GM18505 (cell line): Measurements from ENCODE around the gene WWC2.
"Not testable (repeated sequence)": the region's sequence is repeated elsewhere in the genome, so short reads cannot be mapped to it uniquely, and the experiment has no call there.

Experiments used
- ATAC-seq: cut with Tn5 transposase; IDR thresholded peaks from one replicate; pipeline ENCODE4 v1.9.1; 2021; ENCODE audit not compliant: unreplicated experiment
- POLR2A ChIP-seq: IDR thresholded peaks from 4 replicates; pipeline ENCODE4 v1.6.1; 2011; ENCODE audit warnings: borderline replicate concordance; ENCODE audit not compliant: insufficient read depth, insufficient read length; ENCODE audit errors: extremely low read depth

Gene WWC2

GRCh38 chr4:183139972-183140570, 41.0 kb downstream of the WWC2 start:
- ATAC-seq, result no peak
- TF ChIP-seq POLR2A, result no peak

GRCh38 chr4:183140911-183141320, 41.9 kb downstream of the WWC2 start:
- ATAC-seq, result no peak
- TF ChIP-seq POLR2A, result no peak

- TF ChIP-seq POLR2A, result no peak
Observed at GRCh38 chr4:183141997-183142396, 42.9 kb downstream of the WWC2 start.

GRCh38 chr4:183142571-183143550, 43.8 kb downstream of the WWC2 start:
- ATAC-seq, result no peak
- no peak for TF ChIP-seq POLR2A

More at GRCh38 chr4:183141997-183142396, 42.9 kb downstream of the WWC2 start:
- no peak for ATAC-seq

GRCh38 chr4:183144787-183145186, 45.7 kb downstream of the WWC2 start:
- no peak for TF ChIP-seq POLR2A

GRCh38 chr4:183145773-183146172, 46.7 kb downstream of the WWC2 start:
- no peak for ATAC-seq
- no peak for TF ChIP-seq POLR2A

More at GRCh38 chr4:183144787-183145186, 45.7 kb downstream of the WWC2 start:
- no peak for ATAC-seq

GRCh38 chr4:183146478-183146877, 47.4 kb downstream of the WWC2 start:
- TF ChIP-seq POLR2A, result no peak
- no peak for ATAC-seq

- TF ChIP-seq POLR2A, result no peak
- ATAC-seq, result no peak
Observed at GRCh38 chr4:183147196-183147595, 48.1 kb downstream of the WWC2 start.

- ATAC-seq, result no peak
- TF ChIP-seq POLR2A, result no peak
Observed at GRCh38 chr4:183147983-183148382, 48.9 kb downstream of the WWC2 start.

GRCh38 chr4:183149616-183150539, 50.8 kb downstream of the WWC2 start:
- no peak for TF ChIP-seq POLR2A
- no peak for ATAC-seq

- ATAC-seq, result not testable (repeated sequence)
Observed at GRCh38 chr4:183150664-183151063, 51.6 kb downstream of the WWC2 start.

GRCh38 chr4:183152232-183152631, 53.2 kb downstream of the WWC2 start:
- ATAC-seq, result not testable (repeated sequence)
